Subcutaneous adipose tissue (tissue), 4 donors: ENCODE data around the gene LTBP4. TPM values are rescaled to one million over a fixed set of nuclear protein-coding genes. Genes with fewer than 3 reads are reported as not detected.

Experiments used
- CTCF ChIP-seq: fragments of 450-650 bp; IDR thresholded peaks from one replicate; pipeline ENCODE4 v1.5.1; 2016; ENCODE audit warnings: low read depth, mild to moderate bottlenecking, control low read depth, antibody characterized with exemption, moderate library complexity
- total RNA-seq, 4 donors: library from RNA; depleted of rRNA; stranded (reverse); fragments of >200 nt; gene quantifications; one replicate each; pipeline ENCODE4 v1.1.0, GENCODE V29; 2016

The LTBP4 gene
- total RNA-seq, 4 donors from 2014 or later: 39.0 to 170 (median 78.7) TPM

GRCh38 chr19:40617961-40618360 lies 16.8 kb downstream of the LTBP4 start:
- no peak for TF ChIP-seq CTCF

- TF ChIP-seq CTCF: no peak
These were observed 18.4 kb downstream of the LTBP4 start for GRCh38 chr19:40619333-40620160.

GRCh38 chr19:40620161-40620485 lies 19.0 kb downstream of the LTBP4 start:
- no peak for TF ChIP-seq CTCF

DNA sequence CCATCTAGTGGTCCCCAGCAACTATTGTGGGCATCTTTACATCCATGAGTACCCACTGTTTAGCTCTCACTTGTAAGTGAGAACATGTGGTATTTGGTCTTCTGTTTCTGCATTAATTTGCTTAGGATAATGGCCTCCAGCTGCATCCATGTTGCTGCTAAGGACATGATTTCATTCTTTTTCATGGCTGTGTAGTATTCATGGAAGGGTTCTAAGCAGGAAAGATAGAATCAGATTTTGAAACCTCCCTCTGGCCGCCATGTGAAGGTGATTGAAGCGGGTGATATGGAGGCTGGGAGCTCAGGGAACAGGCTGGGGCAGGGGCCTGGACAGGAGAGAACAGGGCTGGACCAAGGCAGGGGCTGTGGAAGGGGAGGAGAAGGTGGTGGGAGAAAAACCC lies 20.1 kb downstream of the LTBP4 start:
- TF ChIP-seq CTCF: no peak

- TF ChIP-seq CTCF: no peak
These were observed 21.0 kb downstream of the LTBP4 start for GRCh38 chr19:40621966-40622772.

DNA sequence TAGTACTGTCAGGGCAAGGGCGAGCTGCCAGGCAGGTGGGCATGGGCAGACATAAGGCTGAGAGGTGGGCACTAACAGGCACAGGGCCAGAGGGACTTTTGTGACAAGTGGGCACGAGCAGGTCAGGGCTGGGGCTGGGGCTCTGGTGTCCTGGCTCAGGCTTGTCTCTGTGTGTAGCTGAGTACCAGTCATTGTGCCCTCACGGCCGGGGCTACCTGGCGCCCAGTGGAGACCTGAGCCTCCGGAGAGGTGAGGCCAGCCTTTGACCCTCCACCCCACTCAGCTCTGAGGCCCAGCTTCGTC lies 21.6 kb downstream of the LTBP4 start:
- TF ChIP-seq CTCF: no peak

DNA sequence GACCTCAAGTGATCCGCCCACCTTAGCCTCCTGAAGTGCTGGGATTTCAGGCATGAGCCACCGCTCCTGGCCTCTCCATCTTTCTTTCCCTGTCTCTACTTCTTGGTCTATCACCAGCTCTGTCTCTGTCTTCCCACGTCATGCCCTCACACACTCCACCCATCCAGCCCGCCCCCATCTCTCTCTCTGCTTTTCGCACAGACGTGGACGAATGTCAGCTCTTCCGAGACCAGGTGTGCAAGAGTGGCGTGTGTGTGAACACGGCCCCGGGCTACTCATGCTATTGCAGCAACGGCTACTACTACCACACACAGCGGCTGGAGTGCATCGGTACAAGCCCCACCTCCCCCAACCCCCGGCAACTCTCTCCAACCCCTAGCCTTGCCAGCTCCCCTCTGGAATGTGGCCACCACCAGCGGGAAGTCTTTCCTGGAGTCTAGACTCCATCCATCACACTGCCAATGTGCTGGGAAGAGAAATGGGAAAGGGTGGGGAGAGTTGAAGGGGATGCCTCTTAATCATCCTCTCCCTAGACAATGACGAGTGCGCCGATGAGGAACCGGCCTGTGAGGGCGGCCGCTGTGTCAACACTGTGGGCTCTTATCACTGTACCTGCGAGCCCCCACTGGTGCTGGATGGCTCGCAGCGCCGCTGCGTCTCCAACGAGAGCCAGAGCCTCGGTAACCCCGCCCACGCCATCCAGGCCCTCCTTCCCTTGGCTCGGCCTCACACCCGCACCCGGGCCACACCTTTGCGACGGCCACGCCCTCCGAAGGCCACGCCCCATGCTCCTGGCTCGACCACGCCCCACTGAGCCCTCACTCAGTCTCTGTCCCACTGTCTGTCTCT lies 22.5 kb downstream of the LTBP4 start:
- TF ChIP-seq CTCF: no peak
